Endothelial cell (in vitro differentiated cells): ENCODE results near the gene MGST3. TPM values are rescaled to one million over a fixed set of nuclear protein-coding genes. Genes with fewer than 3 reads are reported as not detected.
A peak's percentile ranks its signal among the peaks of the same experiment; 100 is the strongest.
"Not testable (repeated sequence)": the region's sequence is repeated elsewhere in the genome, so short reads cannot be mapped to it uniquely, and the experiment has no call there.

ENCODE experiments used
- DNase-seq: peaks from one replicate; pipeline ENCODE4 v3.0.0; 2021; ENCODE audit warnings: low spot score
- H3K27ac Mint-ChIP-seq: one replicate; pipeline ENCODE4 v1.8.0; 2021; ENCODE audit warnings: mixed read lengths, inconsistent platforms; ENCODE audit not compliant: unreplicated experiment
- H3K27me3 Mint-ChIP-seq: one replicate; pipeline ENCODE4 v1.8.0; 2021; ENCODE audit warnings: mild to moderate bottlenecking, moderate library complexity, mixed read lengths, inconsistent platforms; ENCODE audit not compliant: unreplicated experiment
- H3K36me3 Mint-ChIP-seq: one replicate; pipeline ENCODE4 v1.8.0; 2021; ENCODE audit warnings: mild to moderate bottlenecking, low read depth, mixed read lengths, inconsistent platforms; ENCODE audit not compliant: unreplicated experiment
- H3K4me1 Mint-ChIP-seq: one replicate; pipeline ENCODE4 v1.8.0; 2021; ENCODE audit warnings: mild to moderate bottlenecking, mixed read lengths, inconsistent platforms; ENCODE audit not compliant: unreplicated experiment
- H3K4me3 Mint-ChIP-seq: one replicate; pipeline ENCODE4 v1.8.0; 2021; ENCODE audit warnings: mild to moderate bottlenecking, mixed read lengths, inconsistent platforms; ENCODE audit not compliant: unreplicated experiment
- H3K9me3 Mint-ChIP-seq: one replicate; pipeline ENCODE4 v1.8.0; 2021; ENCODE audit warnings: mixed read lengths, inconsistent platforms; ENCODE audit not compliant: unreplicated experiment
- CTCF ChIP-seq: fragments of 200-600 bp; sonication (generic); IDR thresholded peaks from one replicate; pipeline ENCODE4 v1.5.0; 2021; ENCODE audit warnings: antibody characterized with exemption; ENCODE audit not compliant: unreplicated experiment
- total RNA-seq: library from RNA; stranded (reverse); fragmentation: NEBNext Ultra II Directional; extraction: Animal tissue kit (Norgen Biotek cat#: 25700); gene quantifications from one replicate; pipeline ENCODE4 v1.2.1, GENCODE V29; 2021; ENCODE audit not compliant: unreplicated experiment

MGST3 gene
- total RNA-seq, 1 donor from 2014 or later, result 156 TPM

GRCh38 chr1:165680303-165680702 lies 49.3 kb downstream of the MGST3 start:
- no peaks in the 10 kb centered on the region for H3K27me3 Mint-ChIP-seq
- no peak overlapping the region for H3K4me3 Mint-ChIP-seq
- H3K27ac Mint-ChIP-seq, result no peak overlapping the region
- no peak for DNase-seq
- H3K36me3 Mint-ChIP-seq, result peaks cover 48% of the 10 kb centered on the region
- no peak for TF ChIP-seq CTCF
- H3K9me3 Mint-ChIP-seq, result no peaks in the 10 kb centered on the region
- no peaks in the 10 kb centered on the region for H3K4me1 Mint-ChIP-seq

DNA sequence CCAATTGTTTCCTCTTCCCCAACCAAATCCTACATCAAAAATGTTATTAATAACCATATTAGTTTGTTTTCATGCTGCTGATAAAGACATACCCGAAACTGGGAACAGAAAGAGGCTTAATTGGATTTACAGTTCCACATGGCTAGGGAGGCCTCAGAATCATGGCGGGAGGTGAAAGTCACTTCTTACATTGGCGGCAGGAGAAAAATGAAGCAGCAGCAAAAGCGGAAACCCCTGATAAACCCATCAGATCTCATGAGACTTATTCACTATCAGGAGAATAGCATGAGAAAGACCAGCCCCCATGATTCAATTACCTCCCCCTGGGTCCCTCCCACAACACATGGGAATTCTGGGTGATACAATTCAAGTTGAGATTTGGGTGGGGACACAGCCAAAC lies 49.7 kb downstream of the MGST3 start:
- H3K9me3 Mint-ChIP-seq, DNase-seq, H3K27me3 Mint-ChIP-seq, H3K4me1 Mint-ChIP-seq, H3K27ac Mint-ChIP-seq: not testable (repeated sequence)
- Mint-ChIP-seq H3K36me3 (peaks cover 48% of the 10 kb centered on the region), H3K4me3 (peak overlapping the region; percentile 61)

DNA sequence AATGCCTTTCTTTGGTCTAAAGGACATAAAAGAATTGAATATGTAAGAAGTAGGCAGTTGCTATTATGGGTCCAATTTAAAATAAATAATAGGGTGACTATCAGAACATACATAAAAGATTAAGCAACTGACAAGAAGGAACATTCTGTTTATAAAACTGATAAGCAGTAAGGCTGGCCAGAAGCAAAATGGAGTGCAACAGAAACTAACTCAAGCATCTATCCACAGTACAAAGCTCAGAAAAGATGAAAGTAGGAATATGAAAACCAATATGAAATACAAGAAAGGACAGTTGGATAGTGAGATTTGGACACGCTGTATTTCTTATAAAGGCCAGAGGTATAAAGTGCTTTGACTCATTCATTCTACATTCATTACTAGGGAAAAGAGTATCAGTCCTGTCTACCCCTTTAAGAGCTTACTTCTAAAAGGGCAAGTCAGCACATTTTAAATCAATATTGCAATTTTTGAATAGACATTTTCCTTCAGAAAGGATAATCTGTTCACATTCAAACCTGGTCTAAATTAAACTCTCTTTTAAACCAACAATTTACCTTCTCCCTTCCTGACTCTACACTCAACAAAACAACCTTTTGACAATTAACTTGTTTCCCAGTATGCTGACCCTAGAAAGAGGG lies 52.9 kb downstream of the MGST3 start:
- no peak overlapping the region for H3K4me3 Mint-ChIP-seq
- TF ChIP-seq CTCF, result no peak
- no peaks in the 10 kb centered on the region for H3K4me1 Mint-ChIP-seq
- no peaks in the 10 kb centered on the region for H3K27me3 Mint-ChIP-seq
- H3K36me3 Mint-ChIP-seq, result peaks cover 49% of the 10 kb centered on the region
- DNase-seq, result no peak
- H3K27ac Mint-ChIP-seq, result no peak overlapping the region
- no peaks in the 10 kb centered on the region for H3K9me3 Mint-ChIP-seq

DNA sequence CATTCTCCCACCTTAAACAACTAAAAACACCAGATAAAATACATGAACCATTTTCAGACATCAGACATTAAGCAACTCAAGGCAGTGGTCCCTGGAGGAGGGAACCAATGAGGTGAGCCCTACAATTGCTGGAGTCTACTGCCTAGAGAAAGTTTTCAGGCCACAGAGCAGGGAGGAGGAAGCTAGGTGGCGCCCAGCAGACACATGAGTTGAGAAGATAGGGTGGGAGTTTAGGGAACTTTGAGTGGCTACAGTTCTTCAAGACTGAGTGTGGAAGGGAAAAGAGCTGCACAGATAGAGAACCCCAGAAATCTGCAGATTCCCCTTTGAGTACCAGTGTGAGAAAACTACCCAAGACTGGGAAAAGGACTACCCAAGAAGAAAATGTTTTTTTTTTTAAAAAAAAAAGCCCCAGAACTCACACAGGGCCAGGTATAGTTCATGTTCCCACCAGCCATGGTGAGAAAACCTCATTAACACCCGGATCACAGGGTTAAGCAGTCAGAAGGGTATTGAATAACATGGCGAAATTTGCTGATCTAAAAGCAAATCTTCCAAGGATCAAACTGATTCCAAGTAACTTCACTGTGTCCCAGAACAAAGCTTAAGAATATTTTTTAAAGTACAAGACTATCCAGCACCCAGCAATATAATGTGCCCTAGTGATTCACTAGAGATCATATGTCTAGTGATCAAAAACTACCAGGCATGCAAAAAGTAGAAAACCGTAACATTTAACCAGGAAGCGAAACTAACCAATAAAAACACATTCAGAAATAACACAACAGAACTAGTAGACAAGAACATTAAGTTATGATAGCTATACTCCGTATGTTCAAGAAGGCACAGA lies 55.3 kb downstream of the MGST3 start:
- no peak overlapping the region for H3K27ac Mint-ChIP-seq
- no peaks in the 10 kb centered on the region for H3K27me3 Mint-ChIP-seq

GRCh38 chr1:165686971-165687433 lies 56.0 kb downstream of the MGST3 start:
- Mint-ChIP-seq H3K4me3 (peak overlapping the region; percentile 9), H3K27ac (peak overlapping the region; percentile 15), H3K27me3 (no peaks in the 10 kb centered on the region), H3K9me3 (no peaks in the 10 kb centered on the region), H3K4me1 (peaks cover 3% of the 10 kb centered on the region), H3K36me3 (peaks cover 42% of the 10 kb centered on the region)
- TF ChIP-seq CTCF, result no peak
- no peak for DNase-seq

More for the DNA sequence above, 55.3 kb downstream of the MGST3 start:
- no peak for DNase-seq
- Mint-ChIP-seq H3K4me1 (peaks cover 3% of the 10 kb centered on the region), H3K36me3 (peaks cover 38% of the 10 kb centered on the region), H3K4me3 (no peak overlapping the region), H3K9me3 (no peaks in the 10 kb centered on the region)
- TF ChIP-seq CTCF, result no peak
